Myocyte (in vitro differentiated cells): Measurements from ENCODE around the gene PDZD2. TPM values are rescaled to one million over a fixed set of nuclear protein-coding genes. Genes with fewer than 3 reads are reported as not detected.
"Not testable (repeated sequence)": the region's sequence is repeated elsewhere in the genome, so short reads cannot be mapped to it uniquely, and the experiment has no call there.

ENCODE experiments used
- DNase-seq: peaks from one replicate; pipeline ENCODE4 v3.0.0-alpha.2; 2012; ENCODE audit warnings: low read depth
- total RNA-seq: library from RNA; depleted of rRNA; stranded (reverse); fragments of >200 nt; gene quantifications from 2 replicates; pipeline ENCODE4 v1.2.3, GENCODE V29; 2014

PDZD2 gene
- total RNA-seq, 1 donor from 2014 or later: not detected

DNA sequence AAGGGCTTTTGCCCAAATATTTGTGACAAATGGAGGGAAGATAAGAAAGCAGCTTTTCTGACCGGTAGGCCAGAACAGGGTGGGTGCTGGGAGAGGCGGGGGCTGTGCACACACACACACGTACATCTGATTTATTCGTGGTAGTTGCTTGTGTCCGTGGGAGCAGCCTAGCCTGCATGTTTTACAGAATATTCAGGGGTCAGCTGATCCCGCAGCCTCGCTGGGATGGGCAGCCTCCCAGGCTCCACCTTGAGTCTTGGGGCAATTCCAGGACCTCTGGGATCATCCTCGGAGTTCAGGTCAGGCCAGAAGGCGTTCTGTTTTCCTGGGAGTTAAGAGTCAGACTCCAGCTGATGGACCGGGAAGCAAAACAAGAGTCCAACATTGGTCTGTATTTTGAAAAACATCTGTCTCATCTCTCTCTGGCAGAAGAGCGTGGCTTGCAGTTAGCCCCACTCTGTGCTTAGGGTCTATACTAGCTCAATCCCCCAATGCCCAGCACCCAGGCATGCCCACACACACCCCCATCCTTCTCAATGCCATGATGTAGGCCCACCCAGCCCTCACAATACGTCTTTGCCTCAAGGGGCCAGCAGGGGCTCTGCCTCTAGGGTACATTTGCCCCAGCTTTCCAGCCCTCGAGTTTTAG lies 324.6 kb downstream of the PDZD2 start:
- no peak for DNase-seq

DNA sequence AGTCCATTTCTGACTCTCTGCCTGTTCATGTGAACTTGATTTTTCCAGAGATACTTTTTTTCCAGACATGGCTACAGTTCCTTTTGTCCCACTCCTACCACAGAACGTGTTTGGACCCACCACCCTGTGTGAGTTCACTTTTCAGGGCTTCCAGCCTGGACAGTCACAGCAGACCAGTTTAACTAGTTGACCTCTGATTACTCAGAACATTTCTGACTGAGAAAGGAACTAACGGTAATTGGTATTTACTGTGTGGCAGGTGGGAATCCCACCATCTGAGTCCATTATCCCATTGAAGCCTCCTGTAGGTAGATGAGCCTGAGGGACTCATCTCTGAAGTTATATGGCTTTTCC lies 325.1 kb downstream of the PDZD2 start:
- no peak for DNase-seq

DNA sequence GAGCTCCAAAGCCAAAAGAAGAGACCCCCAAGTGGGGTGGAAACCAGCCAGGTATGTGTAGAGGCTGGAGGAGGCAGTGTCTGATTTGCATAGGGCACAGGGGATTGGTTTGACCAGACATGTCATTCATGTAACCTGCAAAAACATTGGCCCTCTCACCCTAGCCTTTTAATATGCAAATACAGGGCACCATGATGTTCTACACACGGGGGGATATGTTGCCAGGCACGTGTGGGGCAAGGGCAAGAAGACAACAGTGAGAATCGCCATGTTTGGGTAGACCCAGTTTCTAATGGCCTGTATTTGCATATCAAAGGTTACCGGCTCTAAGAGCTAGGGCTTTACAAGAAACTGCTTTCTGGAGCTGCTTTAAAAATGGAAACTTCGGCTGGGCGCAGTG lies 326.3 kb downstream of the PDZD2 start:
- DNase-seq: no peak

DNA sequence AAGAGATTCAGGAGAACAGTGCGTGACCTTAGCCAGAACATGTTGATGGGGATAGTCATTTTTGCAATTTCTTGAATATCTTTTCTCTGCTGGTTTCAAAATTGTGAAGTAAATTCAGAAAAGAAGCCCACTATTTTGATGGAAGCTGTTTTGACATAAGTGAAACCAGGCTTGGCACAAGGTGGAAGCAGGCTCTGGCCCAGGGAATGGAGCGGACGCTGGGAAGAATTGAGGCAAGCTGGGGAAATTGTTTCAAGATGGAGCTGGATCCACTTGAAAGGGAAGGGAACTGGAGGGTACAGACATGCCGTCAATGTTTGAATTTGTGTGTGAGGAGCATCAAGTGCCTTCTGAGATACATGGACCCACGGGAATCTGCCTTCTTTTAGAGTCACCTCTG lies 328.0 kb downstream of the PDZD2 start:
- DNase-seq: no peak

DNA sequence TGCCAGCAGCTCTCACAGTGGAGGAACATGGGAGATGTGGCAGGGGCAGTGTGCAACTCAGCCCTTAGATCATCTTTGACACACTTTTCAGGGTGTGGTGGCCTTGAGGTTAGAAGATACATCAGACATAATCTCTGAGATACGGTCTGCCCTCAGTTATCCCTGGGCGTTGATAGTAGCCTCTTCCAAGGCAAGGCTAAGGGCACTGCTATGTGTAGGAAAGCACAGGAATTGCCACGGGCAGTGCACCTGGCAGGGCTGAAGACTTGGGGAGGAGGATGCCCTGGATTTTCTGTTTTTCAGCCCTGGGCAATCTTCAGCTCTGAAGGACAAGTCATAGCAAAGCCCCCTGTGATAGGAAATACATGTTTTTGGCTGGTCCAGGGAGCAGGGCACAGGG lies 328.5 kb downstream of the PDZD2 start:
- no peak for DNase-seq

DNA sequence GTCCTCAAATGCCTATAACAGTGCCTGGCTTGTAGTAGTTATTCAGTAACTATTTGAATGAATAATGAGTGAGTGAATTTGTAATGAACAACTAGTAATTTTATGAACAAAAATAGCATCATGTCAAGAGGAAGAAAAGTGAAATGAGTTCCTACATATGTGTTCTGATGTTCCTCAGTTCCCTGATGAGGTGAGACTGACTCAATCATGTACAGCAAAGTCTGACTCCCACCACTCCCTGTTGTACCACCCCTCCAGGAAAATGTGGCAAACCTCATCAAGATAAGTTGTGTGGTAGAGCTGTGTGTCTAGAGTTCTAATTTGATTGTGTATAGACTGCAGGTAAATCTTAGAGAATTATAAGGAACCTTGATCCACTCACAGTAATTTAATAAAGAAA lies 333.6 kb downstream of the PDZD2 start:
- DNase-seq: no peak

DNA sequence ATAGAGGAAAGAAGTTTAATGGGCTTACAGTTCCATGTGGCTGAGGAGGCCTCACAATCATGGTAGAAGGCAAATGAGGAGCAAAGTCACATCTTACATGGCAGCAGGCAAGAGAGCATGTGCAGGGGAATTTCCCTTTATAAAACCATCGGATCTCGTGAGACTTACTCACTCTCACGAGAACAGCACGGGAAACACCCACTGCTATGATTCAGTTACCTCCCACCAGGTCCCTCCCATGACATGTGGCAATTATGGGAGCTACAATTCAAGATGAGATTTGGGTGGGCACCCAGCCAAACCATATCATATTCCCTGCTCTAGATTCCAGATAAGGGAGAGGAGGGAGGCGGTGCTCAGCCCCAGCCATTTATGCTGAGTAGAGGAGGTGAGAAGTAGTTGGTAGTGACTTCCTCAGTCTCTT lies 336.3 kb downstream of the PDZD2 start:
- not testable (repeated sequence) for DNase-seq

DNA sequence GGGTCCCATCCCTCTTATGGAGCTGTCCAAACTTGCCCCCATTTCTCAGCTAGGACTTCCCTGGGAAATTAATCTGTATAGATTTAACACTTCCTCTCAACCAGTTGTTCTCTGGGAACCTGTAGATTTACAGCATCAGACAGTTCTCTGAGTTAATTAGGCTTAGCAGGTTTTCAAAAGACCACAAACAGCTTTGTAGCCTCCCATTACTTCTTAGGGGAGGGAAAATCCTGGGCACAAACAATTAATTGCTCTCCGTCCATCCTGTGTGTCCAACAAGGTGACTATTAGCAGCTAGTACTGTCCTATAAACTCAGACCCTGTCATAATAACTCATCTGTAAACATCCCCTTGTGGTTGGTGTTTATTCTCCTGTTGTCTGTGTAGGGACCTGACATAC lies 337.2 kb downstream of the PDZD2 start:
- DNase-seq: no peak

DNA sequence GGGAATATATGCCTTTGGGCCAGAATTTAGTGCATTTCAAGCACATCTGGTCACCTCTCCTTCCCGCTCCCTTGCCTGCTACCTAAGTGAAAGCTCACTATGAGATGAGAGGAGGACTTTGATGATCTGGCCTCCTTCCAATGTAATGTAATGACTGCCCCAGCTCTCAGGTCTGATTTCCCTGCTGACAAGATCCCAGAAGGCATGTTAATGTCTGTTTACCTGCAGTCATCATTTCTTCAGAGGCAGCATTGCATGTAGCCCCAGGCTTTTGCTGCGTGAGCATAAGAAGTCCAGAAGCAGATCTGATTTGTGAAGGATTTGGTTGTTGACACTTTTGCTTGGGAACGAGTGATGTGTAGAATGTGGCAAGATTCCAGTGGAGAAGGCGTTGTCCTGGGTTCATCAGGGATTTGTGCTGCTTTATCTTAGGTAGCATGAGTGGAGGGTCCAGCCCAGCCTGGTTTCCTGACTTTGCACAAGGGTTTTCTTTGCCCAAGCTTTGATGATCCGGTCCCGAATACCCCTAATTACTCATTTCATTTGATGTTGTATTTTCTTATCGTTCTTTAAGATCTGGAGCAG lies 342.5 kb downstream of the PDZD2 start:
- no peak for DNase-seq

DNA sequence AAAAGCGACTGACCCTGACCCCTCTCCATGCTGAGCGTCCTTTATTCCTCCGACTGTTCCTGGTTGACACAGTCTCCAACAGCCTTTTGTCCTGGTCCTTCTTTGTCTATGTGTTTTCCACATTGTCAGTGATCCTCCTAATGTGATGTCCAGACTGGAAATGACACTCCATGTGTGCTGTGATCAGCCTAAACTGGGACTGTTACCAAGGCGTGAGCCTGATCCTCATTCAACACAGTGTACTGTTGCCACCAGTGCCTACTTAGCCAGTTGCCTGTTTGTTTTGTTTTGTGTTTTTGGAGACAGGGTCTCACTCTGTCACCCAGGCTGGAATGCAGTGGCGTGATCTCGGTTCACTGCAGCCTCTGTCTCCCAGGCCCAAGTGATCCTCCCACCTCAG lies 343.1 kb downstream of the PDZD2 start:
- DNase-seq: no peak

DNA sequence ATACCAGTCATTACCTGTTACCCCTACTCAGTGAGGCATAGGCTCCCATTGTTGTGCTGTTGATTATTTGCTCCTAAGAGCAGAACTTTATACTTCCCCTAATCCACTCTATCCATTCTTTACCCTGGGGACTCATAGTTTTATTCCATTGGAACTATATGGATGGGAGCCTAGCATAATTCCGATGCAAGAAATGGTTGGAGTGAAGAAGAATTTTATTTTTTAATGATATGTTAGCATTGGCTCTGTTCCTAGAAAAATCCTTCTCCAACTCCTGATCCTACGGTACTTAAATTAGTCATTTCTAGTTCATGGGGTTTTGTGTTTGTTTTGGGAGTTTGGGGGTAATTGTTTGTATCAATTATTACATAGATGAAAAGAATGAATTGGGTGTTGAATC lies 343.7 kb downstream of the PDZD2 start:
- DNase-seq: no peak

DNA sequence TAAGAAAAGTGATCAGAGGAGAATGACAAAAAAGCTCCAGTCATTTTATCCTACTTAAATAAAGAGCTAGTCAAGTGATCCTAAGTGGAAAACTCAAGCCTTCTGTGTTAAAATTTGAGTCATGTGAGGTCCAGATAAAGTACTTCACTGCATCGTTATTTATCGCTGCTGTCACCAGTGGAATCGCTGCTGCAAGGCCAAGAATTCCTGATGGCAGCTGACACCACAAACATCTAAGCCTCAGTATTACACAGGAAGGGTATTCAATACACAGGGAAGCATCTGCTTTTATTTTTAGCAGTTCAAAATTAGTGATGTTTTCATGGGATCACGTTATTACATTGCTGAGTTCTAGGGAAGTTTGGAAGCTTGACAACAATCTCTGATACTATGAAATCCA lies 344.9 kb downstream of the PDZD2 start:
- DNase-seq: peak; percentile 83

DNA sequence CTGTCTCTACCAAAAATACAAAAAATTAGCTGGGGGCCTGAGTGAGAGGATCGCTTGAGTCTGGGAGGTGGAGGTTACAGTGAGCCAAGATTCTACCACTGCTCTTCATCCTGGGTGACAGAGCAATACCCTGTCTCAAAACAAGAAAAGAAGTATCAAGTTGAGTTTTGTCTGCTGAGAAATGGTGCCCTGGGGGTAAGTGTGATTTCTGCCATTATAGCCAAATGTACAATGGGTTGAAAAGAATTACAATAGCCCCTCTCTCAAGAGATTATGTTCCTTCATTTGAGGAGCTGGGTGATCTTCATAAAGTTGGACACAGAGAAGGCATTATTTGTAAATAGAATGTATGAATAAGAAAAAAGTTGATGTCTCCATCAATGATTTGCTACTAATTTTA lies 345.8 kb downstream of the PDZD2 start:
- no peak for DNase-seq

DNA sequence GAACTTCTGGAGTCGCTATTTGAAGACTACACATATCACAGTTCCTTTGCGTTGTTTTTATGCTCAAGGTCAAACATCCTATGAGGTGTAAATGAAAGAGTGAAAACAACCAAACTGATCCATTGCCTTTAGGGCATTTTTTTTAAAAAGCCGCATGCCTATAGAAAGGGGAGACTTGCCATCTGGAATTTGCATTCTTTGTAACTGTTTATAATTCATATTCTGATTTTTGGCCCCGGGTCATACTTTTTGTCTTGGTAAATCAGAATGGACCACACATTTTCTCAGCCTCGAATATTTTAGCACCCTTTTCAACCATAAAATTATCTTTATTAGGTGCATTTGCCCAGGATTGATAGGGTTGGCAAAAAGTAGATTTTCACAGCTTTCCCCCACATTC lies 347.2 kb downstream of the PDZD2 start:
- no peak for DNase-seq

DNA sequence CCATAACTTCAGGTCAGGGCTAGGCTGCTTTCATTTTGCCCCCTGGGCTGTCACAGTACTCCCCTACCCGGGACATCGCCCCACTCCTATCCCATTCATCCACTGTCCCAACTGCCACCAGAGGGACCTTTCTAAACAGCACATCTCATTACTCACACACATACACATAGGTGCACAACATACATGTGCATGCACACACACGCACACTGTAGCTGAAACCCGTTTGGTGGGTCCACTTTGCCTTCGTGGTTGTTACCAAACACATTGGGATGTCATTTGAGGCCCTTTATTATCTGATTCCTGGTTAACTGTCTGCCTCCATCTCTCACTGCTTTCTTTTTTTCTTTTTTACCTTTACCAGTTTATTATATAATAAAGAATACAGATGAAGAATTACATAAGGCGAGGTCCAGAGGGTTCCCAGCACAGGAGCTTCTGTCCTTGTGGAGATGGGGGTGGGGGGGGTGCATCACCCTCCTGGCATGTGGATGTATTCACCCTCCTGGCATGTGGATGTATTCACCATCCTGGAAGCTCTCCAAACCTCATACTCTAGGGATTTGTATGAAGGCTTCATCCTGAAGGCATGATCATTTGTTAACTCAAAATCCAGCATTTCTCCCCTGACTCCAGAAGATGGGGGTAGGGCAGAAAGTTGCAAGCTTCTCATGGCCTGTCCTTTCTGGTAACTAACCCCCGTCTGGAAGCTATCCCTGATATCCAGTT lies 349.2 kb downstream of the PDZD2 start:
- DNase-seq: peak; percentile 86

DNA sequence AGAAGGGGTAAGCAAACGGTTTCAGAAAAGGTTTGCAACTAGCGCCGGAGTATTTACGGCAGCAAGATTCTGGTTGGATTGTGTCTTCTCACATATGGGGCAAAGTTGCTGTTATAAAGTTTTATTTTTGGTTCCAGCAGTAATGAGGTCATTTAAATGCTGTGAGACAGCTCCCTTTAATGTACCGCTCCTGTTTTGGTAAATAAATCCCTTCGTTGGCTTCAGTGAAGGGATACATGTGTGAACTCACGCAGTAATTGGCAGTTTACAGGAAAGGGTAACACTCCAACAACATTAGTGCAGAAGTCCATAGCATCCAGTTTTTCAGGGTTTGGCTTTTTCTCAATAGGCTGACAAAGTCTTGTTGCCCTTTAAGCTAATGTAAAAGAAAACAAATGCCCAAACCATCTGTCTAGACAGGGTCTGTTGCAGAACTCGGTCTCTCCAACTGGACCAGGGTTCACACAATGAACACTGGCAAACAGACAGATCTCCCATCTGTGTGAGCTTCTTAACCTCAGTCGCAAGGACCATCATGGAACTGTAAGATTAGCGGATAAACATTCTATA lies 351.2 kb downstream of the PDZD2 start:
- no peak for DNase-seq

DNA sequence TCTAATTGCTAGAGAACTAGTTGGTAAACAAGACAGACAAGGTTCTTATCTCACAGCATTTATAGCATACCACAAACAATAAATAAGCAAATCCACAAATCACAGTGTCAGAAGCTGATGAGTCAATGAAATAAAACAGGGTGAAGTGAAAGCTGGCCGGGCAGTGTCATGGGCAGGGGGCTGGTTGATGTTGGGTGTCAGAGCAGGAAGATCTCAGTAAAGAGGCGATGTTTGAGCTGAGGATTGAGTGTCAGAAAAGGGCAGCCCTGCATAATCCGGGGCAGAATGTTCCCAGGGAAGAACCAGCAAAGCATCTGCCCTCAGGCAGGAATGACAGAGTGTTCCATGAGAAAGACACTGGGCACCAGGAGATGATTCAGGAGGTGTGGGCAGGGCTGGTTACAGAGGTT lies 351.8 kb downstream of the PDZD2 start:
- no peak for DNase-seq

DNA sequence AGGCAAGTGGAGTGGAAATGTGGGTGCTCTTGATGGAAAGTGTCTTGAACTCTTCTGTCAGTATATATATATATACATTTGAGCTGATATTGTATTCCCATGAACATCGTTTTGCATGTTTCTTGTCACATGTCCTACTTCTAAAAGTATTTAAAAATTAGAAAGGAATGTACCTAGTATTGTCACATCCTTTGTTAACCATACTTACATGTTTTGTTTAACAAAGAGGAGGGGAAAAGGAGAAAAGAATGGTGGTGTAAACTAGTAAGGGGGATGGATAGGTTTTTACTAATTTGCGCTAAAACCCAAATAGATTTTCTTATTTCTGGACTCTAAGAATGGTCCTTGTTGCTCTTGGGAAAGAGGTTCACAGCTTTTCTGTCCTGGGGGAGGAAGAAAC lies 353.4 kb downstream of the PDZD2 start:
- DNase-seq: no peak

DNA sequence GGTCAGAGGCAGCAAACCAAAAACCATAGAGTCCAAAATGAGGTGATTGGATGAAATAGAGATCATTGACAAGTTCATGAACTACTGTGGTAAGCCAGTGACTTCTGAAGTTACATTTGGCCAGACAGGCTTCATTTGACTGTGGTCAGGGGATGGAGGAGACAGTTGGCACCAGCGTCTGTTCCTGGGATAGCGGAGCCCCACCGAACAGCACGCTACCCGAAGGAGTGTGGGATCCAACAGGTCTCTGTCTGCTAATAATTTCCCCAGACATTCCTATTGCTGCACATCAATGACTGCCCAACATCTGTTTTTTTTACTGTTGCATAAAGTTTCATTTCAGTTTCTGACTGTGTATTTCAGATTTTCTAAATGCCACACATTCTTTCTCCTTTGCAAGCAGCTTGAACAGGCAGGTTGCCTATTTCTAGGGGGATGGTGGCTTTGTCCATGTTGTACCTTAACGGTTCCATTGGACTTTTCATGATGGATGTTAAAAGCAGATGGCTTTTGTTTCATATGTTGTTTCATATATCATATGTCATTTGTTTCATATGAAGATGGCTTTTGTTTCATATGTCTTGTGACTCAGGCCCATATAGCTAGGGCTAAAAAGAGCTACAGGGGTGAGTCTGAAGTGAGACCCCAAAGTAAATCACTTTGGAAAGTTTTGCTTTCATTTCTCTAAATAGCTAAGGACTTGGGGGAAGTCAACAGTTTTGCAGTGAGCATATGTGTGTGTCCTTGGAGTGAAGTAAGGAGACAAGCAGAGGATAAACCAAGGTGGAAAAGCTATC lies 354.4 kb downstream of the PDZD2 start:
- DNase-seq: peak; percentile 53

DNA sequence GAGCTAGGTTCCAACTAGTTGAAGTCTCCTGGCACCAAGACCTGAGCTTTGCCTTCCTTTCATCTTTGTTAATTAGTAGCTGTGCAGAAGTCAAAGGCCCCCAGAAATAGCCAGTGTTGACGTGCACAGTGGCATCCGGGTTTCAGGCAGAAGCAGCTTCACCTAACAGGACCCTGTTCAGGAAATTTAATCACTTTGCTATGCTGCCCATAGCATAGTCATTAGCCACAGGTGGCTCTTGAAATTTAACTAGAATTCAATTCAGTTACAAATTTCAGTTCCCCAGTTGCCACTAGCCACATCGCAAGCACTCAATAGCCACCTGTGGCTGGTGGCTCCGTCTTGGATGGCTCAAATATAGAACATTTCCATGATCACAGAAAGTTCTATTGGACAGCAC lies 356.1 kb downstream of the PDZD2 start:
- no peak for DNase-seq

DNA sequence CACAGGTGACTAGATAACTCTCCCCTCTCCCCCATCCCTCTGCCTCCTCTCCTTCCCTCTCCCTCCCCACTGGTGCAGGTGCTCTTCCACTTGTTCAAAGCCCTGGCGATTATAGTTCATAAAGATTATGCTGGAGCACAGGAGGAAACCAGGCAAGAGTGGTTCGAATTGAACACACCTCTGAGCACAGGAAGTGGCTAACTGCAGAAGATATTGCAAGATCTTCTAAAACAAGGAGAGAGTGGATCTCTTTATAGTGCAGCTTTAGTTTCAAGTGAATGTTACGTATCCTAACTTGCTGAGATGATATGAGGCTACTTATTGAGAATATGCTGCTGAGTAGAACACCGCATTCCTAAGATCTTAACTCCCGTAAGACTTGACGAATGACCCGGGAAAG lies 356.8 kb downstream of the PDZD2 start:
- no peak for DNase-seq

DNA sequence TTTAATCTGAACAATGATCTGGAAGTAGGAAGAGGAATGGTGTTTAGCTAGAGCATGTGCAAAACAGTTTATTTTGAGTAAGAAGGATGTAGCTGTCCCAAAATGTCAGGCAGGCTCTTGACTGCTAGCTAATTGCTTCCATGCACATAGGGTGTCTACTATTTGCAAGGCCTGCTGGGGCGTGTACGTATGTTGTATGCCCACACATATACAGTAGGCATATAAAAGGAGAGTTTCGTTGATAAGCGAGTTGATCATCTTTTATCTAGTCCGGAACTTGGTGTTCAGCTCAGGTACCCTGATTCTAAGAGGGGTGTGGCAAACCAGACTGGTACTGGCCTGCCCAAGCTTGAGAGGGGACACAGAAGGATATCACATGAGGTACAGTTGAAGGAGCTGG lies 358.0 kb downstream of the PDZD2 start:
- no peak for DNase-seq
